ENCODE results near the gene TOGARAM2. TPM values are rescaled to one million over a fixed set of nuclear protein-coding genes. Genes with fewer than 3 reads are reported as not detected.
A peak's percentile ranks its signal among the peaks of the same experiment; 100 is the strongest.

The TOGARAM2 gene
- total RNA-seq (2022) (0.61 and 1.3 TPM in 2 replicates), Bru-seq, nascent RNA (percentile 28 among the genes with signal in this experiment), BruChase-seq, experiment 1, labeled RNA remaining after a 2-hour chase (percentile 29 among the genes with signal in this experiment), BruChase-seq, experiment 2, labeled RNA remaining after a 6-hour chase (percentile 28 among the genes with signal in this experiment)
- long read RNA-seq, partial matches to known transcripts, result 2 of 2 reads
- long read RNA-seq, other reads (novel, unspliced or antisense), result 0 of 2 reads

GRCh38 chr2:28981016-28981441, at the start of gene TOGARAM2:
Gene TOGARAM2 (plus strand): TSS chr2:28981298. CDS start chr2:28994835, 13,537 bp downstream.
- no peak for TF ChIP-seq CTCF (IDR thresholded peaks at IDR 0.05; ENCODE audit: insufficient read depth in 1 of 2, low read depth in 1 of 2, low read length in 1 of 2, severe bottlenecking in 1 of 2, unreplicated experiment in 1 of 2)
- ChIA-PET POLR2A (no interaction called here), CTCF (no interaction called here)
- DNase-seq, result no peak
- no peaks in the 10 kb centered on the region for H3K36me3 ChIP-seq (ENCODE audit: control insufficient read depth, insufficient read depth, low read length)
- peaks cover 9% of the 10 kb centered on the region for H3K4me1 Mint-ChIP-seq (ENCODE audit: low read depth, unreplicated experiment)
- no peak within 1 kb of the TSS for H3K4me3 Mint-ChIP-seq (ENCODE audit: unreplicated experiment)
- no peak within 1 kb of the TSS for H3K4me3 ChIP-seq (ENCODE audit: low read depth, low read length)
- peaks cover 16% of the 10 kb centered on the region for H3K4me1 ChIP-seq
- no peaks in the 10 kb centered on the region for H3K27me3 ChIP-seq (replicated peaks; ENCODE audit: control insufficient read depth, insufficient read depth, low read length)
- H3K27ac Mint-ChIP-seq (ENCODE audit: unreplicated experiment), result no peak within 1 kb of the TSS
- intact Hi-C loops (cut with micrococcal nuclease; ENCODE audit: unreplicated experiment), result no loop called here
- no peaks in the 10 kb centered on the region for H3K27me3 Mint-ChIP-seq (ENCODE audit: insufficient read depth, unreplicated experiment)
- H3K36me3 Mint-ChIP-seq (ENCODE audit: insufficient read depth, unreplicated experiment), result peaks cover 6% of the 10 kb centered on the region
- BruUV-seq (replicated peaks), result no TSS peak
- H3K9me3 Mint-ChIP-seq (ENCODE audit: unreplicated experiment), result peaks cover 9% of the 10 kb centered on the region
- no peaks in the 10 kb centered on the region for H3K9me3 ChIP-seq

- no peaks in the 10 kb centered on the region for H3K9me3 Mint-ChIP-seq (ENCODE audit: unreplicated experiment)
- no peak overlapping the region for H3K4me3 Mint-ChIP-seq (ENCODE audit: unreplicated experiment)
- Histone ChIP-seq H3K4me1 (no peaks in the 10 kb centered on the region), H3K4me3 (ENCODE audit: low read depth, low read length) (no peak overlapping the region), H3K36me3 (ENCODE audit: control insufficient read depth, insufficient read depth, low read length) (no peaks in the 10 kb centered on the region; the same call in 1 of the 2 replicates), H3K27me3 (replicated peaks; ENCODE audit: control insufficient read depth, insufficient read depth, low read length) (no peaks in the 10 kb centered on the region), H3K9me3 (no peaks in the 10 kb centered on the region)
- BruUV-seq (replicated peaks), result no TSS peak
- H3K36me3 Mint-ChIP-seq (ENCODE audit: insufficient read depth, unreplicated experiment), result peaks cover 97% of the 10 kb centered on the region
- no peak for DNase-seq
- peaks cover 3% of the 10 kb centered on the region for H3K4me1 Mint-ChIP-seq (ENCODE audit: low read depth, unreplicated experiment)
- TF ChIP-seq CTCF (IDR thresholded peaks at IDR 0.05; ENCODE audit: insufficient read depth in 1 of 2, low read depth in 1 of 2, low read length in 1 of 2, severe bottlenecking in 1 of 2, unreplicated experiment in 1 of 2), result no peak
- intact Hi-C loops (cut with micrococcal nuclease; ENCODE audit: unreplicated experiment), result no loop called here
- H3K27me3 Mint-ChIP-seq (ENCODE audit: insufficient read depth, unreplicated experiment), result no peaks in the 10 kb centered on the region
- ChIA-PET POLR2A (no interaction called here), CTCF (no interaction called here)
- H3K27ac Mint-ChIP-seq (ENCODE audit: unreplicated experiment), result no peak overlapping the region
Observed at GRCh38 chr2:28934769-28935168, 46.3 kb upstream of the TOGARAM2 start.

- H3K27ac Mint-ChIP-seq (ENCODE audit: unreplicated experiment), result no peak overlapping the region
- H3K36me3 Mint-ChIP-seq (ENCODE audit: insufficient read depth, unreplicated experiment), result peaks cover 98% of the 10 kb centered on the region
- Histone ChIP-seq H3K4me1 (no peaks in the 10 kb centered on the region), H3K36me3 (ENCODE audit: control insufficient read depth, insufficient read depth, low read length) (peaks cover 5% of the 10 kb centered on the region), H3K27me3 (replicated peaks; ENCODE audit: control insufficient read depth, insufficient read depth, low read length) (no peaks in the 10 kb centered on the region), H3K4me3 (ENCODE audit: low read depth, low read length) (no peak overlapping the region), H3K9me3 (no peaks in the 10 kb centered on the region)
- H3K9me3 Mint-ChIP-seq (ENCODE audit: unreplicated experiment), result peaks cover under 1% of the 10 kb centered on the region
- CTCF ChIA-PET, result interaction anchor here (0.6 kb wide), 1 partner anchor 1359 kb away, joined by 3 read pairs; no protein-coding TSS in a partner anchor
- intact Hi-C loops (cut with micrococcal nuclease; ENCODE audit: unreplicated experiment), result no loop called here
- no peak for TF ChIP-seq CTCF (IDR thresholded peaks at IDR 0.05; ENCODE audit: insufficient read depth in 1 of 2, low read depth in 1 of 2, low read length in 1 of 2, severe bottlenecking in 1 of 2, unreplicated experiment in 1 of 2)
- no TSS peak for BruUV-seq (replicated peaks)
- no peak overlapping the region for H3K4me3 Mint-ChIP-seq (ENCODE audit: unreplicated experiment)
- POLR2A ChIA-PET, result no interaction called here
- no peaks in the 10 kb centered on the region for H3K4me1 Mint-ChIP-seq (ENCODE audit: low read depth, unreplicated experiment)
- DNase-seq, result no peak
- no peaks in the 10 kb centered on the region for H3K27me3 Mint-ChIP-seq (ENCODE audit: insufficient read depth, unreplicated experiment)
Observed at GRCh38 chr2:28941008-28941407, 40.1 kb upstream of the TOGARAM2 start.
